Inflammatory macrophage treated with lipopolysaccharide for 4 hours (primary cell): ENCODE measurements around the gene PSD4.

Experiments used
- DNase-seq: peaks from one replicate; pipeline ENCODE4 v3.0.0-alpha.2; 2020

Gene PSD4

GRCh38 chr2:113240915-113241911 lies 67.4 kb downstream of the PSD4 start:
- DNase-seq, result peak; percentile 98

- no peak for DNase-seq
Measured at GRCh38 chr2:113242327-113242726, 68.6 kb downstream of the PSD4 start.

- no peak for DNase-seq
Measured at GRCh38 chr2:113245276-113245711, 71.5 kb downstream of the PSD4 start.

- no peak for DNase-seq
Measured at GRCh38 chr2:113246606-113247005, 72.8 kb downstream of the PSD4 start.

GRCh38 chr2:113248997-113249770 lies 75.4 kb downstream of the PSD4 start:
- peak; percentile 70 for DNase-seq

GRCh38 chr2:113251118-113251517 lies 77.3 kb downstream of the PSD4 start:
- no peak for DNase-seq

GRCh38 chr2:113252047-113252590 lies 78.3 kb downstream of the PSD4 start:
- DNase-seq, result no peak

- DNase-seq, result no peak
Measured at GRCh38 chr2:113253453-113253852, 79.7 kb downstream of the PSD4 start.

- DNase-seq, result no peak
Measured at GRCh38 chr2:113255140-113256070, 81.6 kb downstream of the PSD4 start.

- DNase-seq, result peak; percentile 61
Measured at GRCh38 chr2:113257516-113258264, 83.9 kb downstream of the PSD4 start.

GRCh38 chr2:113258471-113259147 lies 84.8 kb downstream of the PSD4 start:
- DNase-seq, result no peak
